Measurements from ENCODE around the gene DOCK8. TPM values are rescaled to one million over a fixed set of nuclear protein-coding genes. Genes with fewer than 3 reads are reported as not detected.

Gene DOCK8
- total and polyA plus RNA-seq, 2 of the 13 experiments (the other 11 are each of a cell fraction or from before 2014, with no cell fraction given): 0.28 to 0.38 TPM

GRCh38 chr9:272251-273213 is 57.9 kb downstream of the DOCK8 start (continued):
- TF ChIP-seq, protein P1, sequence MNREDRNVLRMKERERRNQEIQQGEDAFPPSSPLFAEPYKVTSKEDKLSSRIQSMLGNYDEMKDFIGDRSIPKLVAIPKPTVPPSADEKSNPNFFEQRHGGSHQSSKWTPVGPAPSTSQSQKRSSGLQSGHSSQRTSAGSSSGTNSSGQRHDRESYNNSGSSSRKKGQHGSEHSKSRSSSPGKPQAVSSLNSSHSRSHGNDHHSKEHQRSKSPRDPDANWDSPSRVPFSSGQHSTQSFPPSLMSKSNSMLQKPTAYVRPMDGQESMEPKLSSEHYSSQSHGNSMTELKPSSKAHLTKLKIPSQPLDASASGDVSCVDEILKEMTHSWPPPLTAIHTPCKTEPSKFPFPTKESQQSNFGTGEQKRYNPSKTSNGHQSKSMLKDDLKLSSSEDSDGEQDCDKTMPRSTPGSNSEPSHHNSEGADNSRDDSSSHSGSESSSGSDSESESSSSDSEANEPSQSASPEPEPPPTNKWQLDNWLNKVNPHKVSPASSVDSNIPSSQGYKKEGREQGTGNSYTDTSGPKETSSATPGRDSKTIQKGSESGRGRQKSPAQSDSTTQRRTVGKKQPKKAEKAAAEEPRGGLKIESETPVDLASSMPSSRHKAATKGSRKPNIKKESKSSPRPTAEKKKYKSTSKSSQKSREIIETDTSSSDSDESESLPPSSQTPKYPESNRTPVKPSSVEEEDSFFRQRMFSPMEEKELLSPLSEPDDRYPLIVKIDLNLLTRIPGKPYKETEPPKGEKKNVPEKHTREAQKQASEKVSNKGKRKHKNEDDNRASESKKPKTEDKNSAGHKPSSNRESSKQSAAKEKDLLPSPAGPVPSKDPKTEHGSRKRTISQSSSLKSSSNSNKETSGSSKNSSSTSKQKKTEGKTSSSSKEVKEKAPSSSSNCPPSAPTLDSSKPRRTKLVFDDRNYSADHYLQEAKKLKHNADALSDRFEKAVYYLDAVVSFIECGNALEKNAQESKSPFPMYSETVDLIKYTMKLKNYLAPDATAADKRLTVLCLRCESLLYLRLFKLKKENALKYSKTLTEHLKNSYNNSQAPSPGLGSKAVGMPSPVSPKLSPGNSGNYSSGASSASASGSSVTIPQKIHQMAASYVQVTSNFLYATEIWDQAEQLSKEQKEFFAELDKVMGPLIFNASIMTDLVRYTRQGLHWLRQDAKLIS (CRISPR knock-in tag; IDR thresholded peaks at IDR 0.05): no peak
- TF ChIP-seq ZNF30 (CRISPR knock-in tag; IDR thresholded peaks at IDR 0.05): no peak
- no peak for TF ChIP-seq EHMT2 (IDR thresholded peaks at IDR 0.05; ENCODE audit: borderline replicate concordance, low read depth, low read length)
- no peak for TF ChIP-seq CHCHD3 (CRISPR knock-in tag; IDR thresholded peaks at IDR 0.05)
- no peak for TF ChIP-seq ELF3 (CRISPR knock-in tag; IDR thresholded peaks at IDR 0.05)
- TF ChIP-seq ZNF761 (CRISPR knock-in tag; conservative IDR thresholded peaks at IDR 0.05): no peak
- no peak for TF ChIP-seq HES4 (CRISPR knock-in tag; IDR thresholded peaks at IDR 0.05; ENCODE audit: borderline replicate concordance)
- TF ChIP-seq, protein P2, sequence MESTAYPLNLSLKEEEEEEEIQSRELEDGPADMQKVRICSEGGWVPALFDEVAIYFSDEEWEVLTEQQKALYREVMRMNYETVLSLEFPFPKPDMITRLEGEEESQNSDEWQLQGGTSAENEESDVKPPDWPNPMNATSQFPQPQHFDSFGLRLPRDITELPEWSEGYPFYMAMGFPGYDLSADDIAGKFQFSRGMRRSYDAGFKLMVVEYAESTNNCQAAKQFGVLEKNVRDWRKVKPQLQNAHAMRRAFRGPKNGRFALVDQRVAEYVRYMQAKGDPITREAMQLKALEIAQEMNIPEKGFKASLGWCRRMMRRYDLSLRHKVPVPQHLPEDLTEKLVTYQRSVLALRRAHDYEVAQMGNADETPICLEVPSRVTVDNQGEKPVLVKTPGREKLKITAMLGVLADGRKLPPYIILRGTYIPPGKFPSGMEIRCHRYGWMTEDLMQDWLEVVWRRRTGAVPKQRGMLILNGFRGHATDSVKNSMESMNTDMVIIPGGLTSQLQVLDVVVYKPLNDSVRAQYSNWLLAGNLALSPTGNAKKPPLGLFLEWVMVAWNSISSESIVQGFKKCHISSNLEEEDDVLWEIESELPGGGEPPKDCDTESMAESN (CRISPR knock-in tag; conservative IDR thresholded peaks at IDR 0.05): no peak
- no peak for TF ChIP-seq ZNF572 (CRISPR knock-in tag; IDR thresholded peaks at IDR 0.05)
- no peak for TF ChIP-seq ZMAT5 (CRISPR knock-in tag; IDR thresholded peaks at IDR 0.05; ENCODE audit: borderline replicate concordance, low read depth)
- no peak for TF ChIP-seq KLF13 (CRISPR knock-in tag; IDR thresholded peaks at IDR 0.05)
- TF ChIP-seq ZNF773 (CRISPR knock-in tag; IDR thresholded peaks at IDR 0.05; ENCODE audit: borderline replicate concordance): no peak
